SK-N-SH treated with all-trans-retinoic acid at 6 μM for 48 hours (cell line): Measurements from ENCODE around the gene RGS7.

Experiments
- ATAC-seq: fragments of 200-7000 bp; cut with Tn5 transposase; 3 replicates; pipeline ENCODE4 v1.9.1; 2020; ENCODE audit warnings: mild to moderate bottlenecking, moderate library complexity
- ARNTL ChIP-seq: fragments of 450-650 bp; formaldehyde crosslinking; IDR thresholded peaks from 2 replicates; pipeline ENCODE4 v1.5.0; 2020; ENCODE audit warnings: low read depth, mild to moderate bottlenecking, moderate library complexity, borderline replicate concordance
- BACH2 ChIP-seq: fragments of 250-450 bp; sonication (Bioruptor Pico); IDR thresholded peaks from 2 replicates; pipeline ENCODE4 v1.9.0; 2021; ENCODE audit warnings: mild to moderate bottlenecking, borderline replicate concordance
- ESRRG ChIP-seq: fragments of 250-450 bp; sonication (Bioruptor Pico); IDR thresholded peaks from 2 replicates; pipeline ENCODE4 v1.6.1; 2021; ENCODE audit warnings: mild to moderate bottlenecking
- GLIS3 ChIP-seq: fragments of 250-450 bp; sonication (Bioruptor Pico); IDR thresholded peaks from 2 replicates; pipeline ENCODE4 v1.5.0; 2020; ENCODE audit warnings: mild to moderate bottlenecking, moderate library complexity
- ISL1 ChIP-seq: fragments of 250-450 bp; sonication (Bioruptor Pico); IDR thresholded peaks from 2 replicates; pipeline ENCODE4 v2.1.2; 2022; ENCODE audit warnings: mild to moderate bottlenecking, moderate library complexity
- OSR1 ChIP-seq: fragments of 250-450 bp; sonication (Bioruptor Pico); IDR thresholded peaks from 2 replicates; pipeline ENCODE4 v1.8.0; 2022; ENCODE audit warnings: moderate library complexity, mild to moderate bottlenecking, inconsistent platforms
- PPARA ChIP-seq: fragments of 250-450 bp; sonication (Bioruptor Pico); IDR thresholded peaks from 2 replicates; pipeline ENCODE4 v1.5.0; 2020; ENCODE audit warnings: mild to moderate bottlenecking, borderline replicate concordance
- RARB ChIP-seq: fragments of 250-450 bp; sonication (Bioruptor Pico); IDR thresholded peaks from 2 replicates; pipeline ENCODE4 v1.8.0; 2021; ENCODE audit warnings: mild to moderate bottlenecking, moderate library complexity
- SNAI2 ChIP-seq: fragments of 250-450 bp; sonication (Bioruptor Pico); IDR thresholded peaks from 2 replicates; pipeline ENCODE4 v1.5.0; 2020; ENCODE audit warnings: mild to moderate bottlenecking, moderate library complexity
- TCF4 ChIP-seq: fragments of 250-450 bp; sonication (Bioruptor Pico); IDR thresholded peaks from 2 replicates; pipeline ENCODE4 v1.8.0; 2021; ENCODE audit warnings: mild to moderate bottlenecking, moderate library complexity, borderline replicate concordance
- TOX ChIP-seq: fragments of 250-450 bp; sonication (Bioruptor Pico); IDR thresholded peaks from 2 replicates; pipeline ENCODE4 v1.8.0; 2021; ENCODE audit warnings: mild to moderate bottlenecking, moderate library complexity, borderline replicate concordance
- ZC3H10 ChIP-seq: fragments of 250-450 bp; sonication (Bioruptor Pico); IDR thresholded peaks from 2 replicates; pipeline ENCODE4 v1.5.1; 2021; ENCODE audit warnings: mild to moderate bottlenecking, moderate library complexity
- ZFP3 ChIP-seq: fragments of 250-450 bp; sonication (Bioruptor Pico); IDR thresholded peaks from 2 replicates; pipeline ENCODE4 v1.5.0; 2020; ENCODE audit warnings: mild to moderate bottlenecking, moderate library complexity
- ZFP30 ChIP-seq: fragments of 450-650 bp; formaldehyde crosslinking; IDR thresholded peaks from 2 replicates; pipeline ENCODE4 v1.5.0; 2022; ENCODE audit warnings: mild to moderate bottlenecking, moderate library complexity
- ZNF565 ChIP-seq: fragments of 450-650 bp; formaldehyde crosslinking; conservative IDR thresholded peaks from 2 replicates; pipeline ENCODE4 v1.5.0; 2020; ENCODE audit warnings: low read depth, mild to moderate bottlenecking, moderate library complexity
- ZNF70 ChIP-seq: fragments of 450-650 bp; formaldehyde crosslinking; IDR thresholded peaks from 2 replicates; pipeline ENCODE4 v1.5.0; 2020; ENCODE audit warnings: mild to moderate bottlenecking, moderate library complexity
- ZNF8 ChIP-seq: fragments of 450-650 bp; formaldehyde crosslinking; IDR thresholded peaks from 2 replicates; pipeline ENCODE4 v1.5.0; 2020; ENCODE audit warnings: mild to moderate bottlenecking, moderate library complexity
- TF ChIP-seq, protein P1 (sequence below): fragments of 250-450 bp; sonication (Bioruptor Pico); IDR thresholded peaks from 2 replicates; pipeline ENCODE4 v1.5.1; 2021; ENCODE audit warnings: mild to moderate bottlenecking, moderate library complexity
- TF ChIP-seq, protein P2 (sequence below): fragments of 250-450 bp; sonication (Bioruptor Pico); IDR thresholded peaks from 2 replicates; pipeline ENCODE4 v1.8.0; 2020; ENCODE audit warnings: mild to moderate bottlenecking, moderate library complexity, borderline replicate concordance
- TF ChIP-seq, protein P3 (sequence below): fragments of 250-450 bp; sonication (Bioruptor Pico); IDR thresholded peaks from 2 replicates; pipeline ENCODE4 v1.8.0; 2021; ENCODE audit warnings: low read depth, mild to moderate bottlenecking, moderate library complexity, borderline replicate concordance
- TF ChIP-seq, protein P4 (sequence below): fragments of 250-450 bp; sonication (Bioruptor Pico); IDR thresholded peaks from 2 replicates; pipeline ENCODE4 v1.5.1; 2020; ENCODE audit warnings: low read depth, mild to moderate bottlenecking, moderate library complexity
- TF ChIP-seq, protein P5 (sequence below): fragments of 250-450 bp; sonication (Bioruptor Pico); IDR thresholded peaks from 2 replicates; pipeline ENCODE4 v1.5.0; 2020; ENCODE audit warnings: mild to moderate bottlenecking, moderate library complexity

The RGS7 gene

DNA sequence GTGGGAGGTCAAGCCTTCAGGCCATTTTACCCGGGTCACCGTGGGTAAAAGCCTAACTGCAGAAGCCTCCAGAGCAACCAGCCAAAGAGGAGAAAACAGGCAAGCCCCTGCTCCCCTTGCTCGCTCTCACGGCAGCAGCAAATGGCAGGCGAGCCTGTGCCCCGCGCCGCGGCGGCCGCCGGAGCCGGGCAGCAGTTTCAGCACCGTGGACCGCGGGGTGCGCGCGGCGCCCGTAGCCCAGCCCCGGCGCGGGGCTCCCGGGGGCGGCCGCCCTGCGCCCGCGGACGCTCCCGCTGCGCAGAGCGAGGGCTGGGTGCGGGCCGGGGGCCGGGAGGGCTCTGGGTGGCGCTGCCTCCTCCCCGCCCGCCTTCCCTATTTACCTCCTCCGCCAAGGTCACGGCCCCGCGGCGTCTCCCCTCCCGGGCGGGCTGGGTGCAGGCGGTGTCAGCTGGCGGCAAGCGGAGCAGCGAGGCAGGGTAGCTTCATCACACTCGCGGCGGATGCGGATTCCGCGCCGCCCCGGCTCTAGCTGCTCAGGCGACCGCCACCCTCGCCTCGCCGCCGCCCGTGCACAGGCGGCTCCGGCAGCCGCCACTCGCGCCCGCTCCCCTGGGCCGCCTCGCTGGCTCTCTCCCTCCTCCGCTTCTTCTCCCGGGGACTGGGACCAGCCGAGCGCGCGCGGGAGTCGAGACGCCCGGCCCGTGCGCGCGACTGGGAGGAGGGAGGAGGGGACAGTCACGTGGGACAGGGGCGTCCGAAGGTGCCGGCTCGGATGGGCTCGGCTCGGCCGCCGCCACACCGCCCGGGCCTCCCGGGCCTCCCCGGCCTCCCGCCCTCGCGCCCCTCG is at the start of gene RGS7:
Gene RGS7, minus strand, starts transcription at position 687 of the 847 bp plus-strand sequence.
- peak; percentile 89 for ATAC-seq
- TF ChIP-seq SNAI2 (no peak), ZNF565 (CRISPR knock-in tag) (no peak), ESRRG (CRISPR knock-in tag) (no peak)

DNA sequence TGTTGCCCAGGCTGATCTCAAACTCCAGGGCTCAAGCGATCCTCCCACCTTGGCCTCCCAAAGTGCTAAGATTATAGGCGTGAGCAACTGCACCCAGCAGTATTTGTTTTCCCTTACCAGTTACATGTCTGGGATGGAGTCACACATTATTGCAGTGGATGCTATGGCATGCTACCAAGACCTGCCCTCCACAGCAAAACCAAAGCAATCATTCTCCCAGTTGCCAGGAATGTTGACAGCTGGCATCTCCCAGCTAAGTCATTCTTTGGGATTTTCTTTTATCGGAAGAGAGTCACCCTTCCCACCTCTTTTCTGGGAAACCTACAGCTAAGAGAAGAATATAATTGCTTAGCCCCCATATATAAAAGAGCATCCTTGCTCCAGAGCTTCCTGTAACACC is 49.4 kb upstream of the RGS7 start:
- no peak for ATAC-seq
- no peak for TF ChIP-seq OSR1 (CRISPR knock-in tag)
- TF ChIP-seq ARNTL (CRISPR knock-in tag) = no peak
- TF ChIP-seq, protein P1, sequence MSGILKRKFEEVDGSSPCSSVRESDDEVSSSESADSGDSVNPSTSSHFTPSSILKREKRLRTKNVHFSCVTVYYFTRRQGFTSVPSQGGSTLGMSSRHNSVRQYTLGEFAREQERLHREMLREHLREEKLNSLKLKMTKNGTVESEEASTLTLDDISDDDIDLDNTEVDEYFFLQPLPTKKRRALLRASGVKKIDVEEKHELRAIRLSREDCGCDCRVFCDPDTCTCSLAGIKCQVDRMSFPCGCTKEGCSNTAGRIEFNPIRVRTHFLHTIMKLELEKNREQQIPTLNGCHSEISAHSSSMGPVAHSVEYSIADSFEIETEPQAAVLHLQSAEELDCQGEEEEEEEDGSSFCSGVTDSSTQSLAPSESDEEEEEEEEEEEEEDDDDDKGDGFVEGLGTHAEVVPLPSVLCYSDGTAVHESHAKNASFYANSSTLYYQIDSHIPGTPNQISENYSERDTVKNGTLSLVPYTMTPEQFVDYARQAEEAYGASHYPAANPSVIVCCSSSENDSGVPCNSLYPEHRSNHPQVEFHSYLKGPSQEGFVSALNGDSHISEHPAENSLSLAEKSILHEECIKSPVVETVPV = no peak
- TF ChIP-seq SNAI2 = no peak
- no peak for TF ChIP-seq ESRRG (CRISPR knock-in tag)
- TF ChIP-seq TOX (CRISPR knock-in tag) = no peak
- TF ChIP-seq ZNF8 (CRISPR knock-in tag) = no peak
- TF ChIP-seq TCF4 (CRISPR knock-in tag) = no peak
- TF ChIP-seq, protein P2, sequence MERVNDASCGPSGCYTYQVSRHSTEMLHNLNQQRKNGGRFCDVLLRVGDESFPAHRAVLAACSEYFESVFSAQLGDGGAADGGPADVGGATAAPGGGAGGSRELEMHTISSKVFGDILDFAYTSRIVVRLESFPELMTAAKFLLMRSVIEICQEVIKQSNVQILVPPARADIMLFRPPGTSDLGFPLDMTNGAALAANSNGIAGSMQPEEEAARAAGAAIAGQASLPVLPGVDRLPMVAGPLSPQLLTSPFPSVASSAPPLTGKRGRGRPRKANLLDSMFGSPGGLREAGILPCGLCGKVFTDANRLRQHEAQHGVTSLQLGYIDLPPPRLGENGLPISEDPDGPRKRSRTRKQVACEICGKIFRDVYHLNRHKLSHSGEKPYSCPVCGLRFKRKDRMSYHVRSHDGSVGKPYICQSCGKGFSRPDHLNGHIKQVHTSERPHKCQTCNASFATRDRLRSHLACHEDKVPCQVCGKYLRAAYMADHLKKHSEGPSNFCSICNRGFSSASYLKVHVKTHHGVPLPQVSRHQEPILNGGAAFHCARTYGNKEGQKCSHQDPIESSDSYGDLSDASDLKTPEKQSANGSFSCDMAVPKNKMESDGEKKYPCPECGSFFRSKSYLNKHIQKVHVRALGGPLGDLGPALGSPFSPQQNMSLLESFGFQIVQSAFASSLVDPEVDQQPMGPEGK (CRISPR knock-in tag) = no peak
- no peak for TF ChIP-seq GLIS3 (CRISPR knock-in tag)
- TF ChIP-seq ZFP30 (CRISPR knock-in tag) = no peak
- TF ChIP-seq, protein P3, sequence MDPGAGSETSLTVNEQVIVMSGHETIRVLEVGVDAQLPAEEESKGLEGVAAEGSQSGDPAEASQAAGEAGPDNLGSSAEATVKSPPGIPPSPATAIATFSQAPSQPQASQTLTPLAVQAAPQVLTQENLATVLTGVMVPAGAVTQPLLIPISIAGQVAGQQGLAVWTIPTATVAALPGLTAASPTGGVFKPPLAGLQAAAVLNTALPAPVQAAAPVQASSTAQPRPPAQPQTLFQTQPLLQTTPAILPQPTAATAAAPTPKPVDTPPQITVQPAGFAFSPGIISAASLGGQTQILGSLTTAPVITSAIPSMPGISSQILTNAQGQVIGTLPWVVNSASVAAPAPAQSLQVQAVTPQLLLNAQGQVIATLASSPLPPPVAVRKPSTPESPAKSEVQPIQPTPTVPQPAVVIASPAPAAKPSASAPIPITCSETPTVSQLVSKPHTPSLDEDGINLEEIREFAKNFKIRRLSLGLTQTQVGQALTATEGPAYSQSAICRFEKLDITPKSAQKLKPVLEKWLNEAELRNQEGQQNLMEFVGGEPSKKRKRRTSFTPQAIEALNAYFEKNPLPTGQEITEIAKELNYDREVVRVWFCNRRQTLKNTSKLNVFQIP = no peak
- no peak for TF ChIP-seq ZC3H10 (CRISPR knock-in tag)
- no peak for TF ChIP-seq PPARA (CRISPR knock-in tag)
- TF ChIP-seq BACH2 (CRISPR knock-in tag) = no peak
- TF ChIP-seq, protein P4, sequence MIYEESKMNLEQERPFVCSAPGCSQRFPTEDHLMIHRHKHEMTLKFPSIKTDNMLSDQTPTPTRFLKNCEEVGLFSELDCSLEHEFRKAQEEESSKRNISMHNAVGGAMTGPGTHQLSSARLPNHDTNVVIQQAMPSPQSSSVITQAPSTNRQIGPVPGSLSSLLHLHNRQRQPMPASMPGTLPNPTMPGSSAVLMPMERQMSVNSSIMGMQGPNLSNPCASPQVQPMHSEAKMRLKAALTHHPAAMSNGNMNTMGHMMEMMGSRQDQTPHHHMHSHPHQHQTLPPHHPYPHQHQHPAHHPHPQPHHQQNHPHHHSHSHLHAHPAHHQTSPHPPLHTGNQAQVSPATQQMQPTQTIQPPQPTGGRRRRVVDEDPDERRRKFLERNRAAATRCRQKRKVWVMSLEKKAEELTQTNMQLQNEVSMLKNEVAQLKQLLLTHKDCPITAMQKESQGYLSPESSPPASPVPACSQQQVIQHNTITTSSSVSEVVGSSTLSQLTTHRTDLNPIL (CRISPR knock-in tag) = no peak
- no peak for TF ChIP-seq ZNF565 (CRISPR knock-in tag)
- no peak for TF ChIP-seq ZFP3 (CRISPR knock-in tag)

DNA sequence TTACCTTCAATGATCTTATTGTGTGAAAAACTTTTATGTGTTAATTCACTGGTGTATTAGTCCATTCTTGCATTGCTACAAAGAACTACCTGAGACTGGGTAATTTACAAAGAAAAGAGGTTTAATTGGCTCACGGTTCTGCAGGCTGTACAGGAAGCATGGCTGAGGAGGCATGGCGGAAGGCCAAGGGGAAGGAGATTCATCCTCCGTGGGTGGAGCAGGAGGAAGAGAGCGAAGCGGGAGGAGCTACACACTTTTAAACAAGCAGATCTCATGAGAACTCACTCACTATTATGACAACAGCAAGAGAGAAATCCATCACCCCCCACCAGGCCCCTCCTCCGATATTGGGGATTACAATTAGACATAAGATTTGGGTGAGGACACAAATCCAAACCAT is 44.2 kb upstream of the RGS7 start:
- no peak for ATAC-seq
- TF ChIP-seq, protein P1 = no peak
- no peak for TF ChIP-seq TOX (CRISPR knock-in tag)
- no peak for TF ChIP-seq RARB (CRISPR knock-in tag)
- no peak for TF ChIP-seq ARNTL (CRISPR knock-in tag)
- TF ChIP-seq, protein P5, sequence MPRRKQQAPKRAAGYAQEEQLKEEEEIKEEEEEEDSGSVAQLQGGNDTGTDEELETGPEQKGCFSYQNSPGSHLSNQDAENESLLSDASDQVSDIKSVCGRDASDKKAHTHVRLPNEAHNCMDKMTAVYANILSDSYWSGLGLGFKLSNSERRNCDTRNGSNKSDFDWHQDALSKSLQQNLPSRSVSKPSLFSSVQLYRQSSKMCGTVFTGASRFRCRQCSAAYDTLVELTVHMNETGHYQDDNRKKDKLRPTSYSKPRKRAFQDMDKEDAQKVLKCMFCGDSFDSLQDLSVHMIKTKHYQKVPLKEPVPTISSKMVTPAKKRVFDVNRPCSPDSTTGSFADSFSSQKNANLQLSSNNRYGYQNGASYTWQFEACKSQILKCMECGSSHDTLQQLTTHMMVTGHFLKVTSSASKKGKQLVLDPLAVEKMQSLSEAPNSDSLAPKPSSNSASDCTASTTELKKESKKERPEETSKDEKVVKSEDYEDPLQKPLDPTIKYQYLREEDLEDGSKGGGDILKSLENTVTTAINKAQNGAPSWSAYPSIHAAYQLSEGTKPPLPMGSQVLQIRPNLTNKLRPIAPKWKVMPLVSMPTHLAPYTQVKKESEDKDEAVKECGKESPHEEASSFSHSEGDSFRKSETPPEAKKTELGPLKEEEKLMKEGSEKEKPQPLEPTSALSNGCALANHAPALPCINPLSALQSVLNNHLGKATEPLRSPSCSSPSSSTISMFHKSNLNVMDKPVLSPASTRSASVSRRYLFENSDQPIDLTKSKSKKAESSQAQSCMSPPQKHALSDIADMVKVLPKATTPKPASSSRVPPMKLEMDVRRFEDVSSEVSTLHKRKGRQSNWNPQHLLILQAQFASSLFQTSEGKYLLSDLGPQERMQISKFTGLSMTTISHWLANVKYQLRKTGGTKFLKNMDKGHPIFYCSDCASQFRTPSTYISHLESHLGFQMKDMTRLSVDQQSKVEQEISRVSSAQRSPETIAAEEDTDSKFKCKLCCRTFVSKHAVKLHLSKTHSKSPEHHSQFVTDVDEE (CRISPR knock-in tag) = no peak
- TF ChIP-seq, protein P2 (CRISPR knock-in tag) = no peak
- TF ChIP-seq BACH2 (CRISPR knock-in tag) = no peak
- no peak for TF ChIP-seq ZNF70 (CRISPR knock-in tag)
- TF ChIP-seq ISL1 (CRISPR knock-in tag) = no peak
- TF ChIP-seq, protein P3 = no peak
- no peak for TF ChIP-seq ZC3H10 (CRISPR knock-in tag)
